ENCODE measurements around the gene TENT4A.

The TENT4A gene

GRCh38 chr5:6683241-6683640 lies 30.0 kb upstream of the TENT4A start:
- Histone ChIP-seq H3K36me3 (replicated peaks) (no peaks in the 10 kb centered on the region), H3K4me3 (no peak overlapping the region), H3K4me1 (no peaks in the 10 kb centered on the region), H3K9me3 (no peaks in the 10 kb centered on the region), H3K27me3 (ENCODE audit: low read depth) (no peaks in the 10 kb centered on the region)
- in situ Hi-C loops (cut with MboI; ENCODE audit: low sequenced_read_pairs), result no loop called here
- no peak for DNase-seq (ENCODE audit: low spot score in 2 of 2)

GRCh38 chr5:6684075-6684474 lies 29.2 kb upstream of the TENT4A start:
- Histone ChIP-seq H3K36me3 (replicated peaks) (no peaks in the 10 kb centered on the region), H3K4me1 (no peaks in the 10 kb centered on the region), H3K27me3 (ENCODE audit: low read depth) (no peaks in the 10 kb centered on the region), H3K4me3 (no peak overlapping the region), H3K9me3 (no peaks in the 10 kb centered on the region)
- no peak for DNase-seq (ENCODE audit: low spot score in 2 of 2)
- in situ Hi-C loops (cut with MboI; ENCODE audit: low sequenced_read_pairs), result no loop called here

- Histone ChIP-seq H3K36me3 (replicated peaks) (no peaks in the 10 kb centered on the region), H3K4me3 (no peak overlapping the region), H3K9me3 (no peaks in the 10 kb centered on the region), H3K27me3 (ENCODE audit: low read depth) (0 out of 2 replicates have a peak, but pooled peaks cover 2% of the 10 kb centered on the region), H3K4me1 (no peaks in the 10 kb centered on the region)
- in situ Hi-C loops (cut with MboI; ENCODE audit: low sequenced_read_pairs), result no loop called here
- DNase-seq (ENCODE audit: low spot score in 2 of 2), result no peak
Observed at GRCh38 chr5:6686501-6686900, 26.7 kb upstream of the TENT4A start.

DNA sequence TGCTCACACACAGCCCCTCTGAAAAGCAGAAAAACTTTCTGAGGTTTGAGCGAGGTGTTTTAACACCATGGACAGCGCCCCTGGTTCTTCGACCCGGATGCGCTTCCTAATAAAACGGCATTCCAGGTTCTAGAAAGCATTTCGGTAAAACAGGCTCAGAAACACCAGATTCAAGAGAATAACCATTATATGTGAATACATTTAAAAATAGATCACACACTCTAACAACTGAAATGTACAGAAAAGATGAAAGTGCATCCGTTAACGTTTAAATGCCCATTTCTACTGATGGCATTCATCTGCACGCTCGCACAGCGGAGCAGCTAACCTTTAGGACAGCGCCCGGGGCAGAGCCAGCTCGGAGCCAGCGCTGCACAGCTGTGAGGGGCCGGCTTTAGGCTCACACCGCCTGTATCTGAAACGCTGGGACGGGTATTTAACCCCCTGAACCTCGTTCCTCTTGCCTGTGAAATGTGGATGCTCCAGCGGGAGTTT lies 26.3 kb upstream of the TENT4A start:
- Histone ChIP-seq H3K4me1 (no peaks in the 10 kb centered on the region), H3K9me3 (no peaks in the 10 kb centered on the region), H3K27me3 (ENCODE audit: low read depth) (0 out of 2 replicates have a peak, but pooled peaks cover 2% of the 10 kb centered on the region), H3K36me3 (replicated peaks) (no peaks in the 10 kb centered on the region), H3K4me3 (peak overlapping the region; percentile 11)
- in situ Hi-C loops (cut with MboI; ENCODE audit: low sequenced_read_pairs), result no loop called here
- peak; percentile 21 to 59 for DNase-seq (ENCODE audit: low spot score in 2 of 2)

DNA sequence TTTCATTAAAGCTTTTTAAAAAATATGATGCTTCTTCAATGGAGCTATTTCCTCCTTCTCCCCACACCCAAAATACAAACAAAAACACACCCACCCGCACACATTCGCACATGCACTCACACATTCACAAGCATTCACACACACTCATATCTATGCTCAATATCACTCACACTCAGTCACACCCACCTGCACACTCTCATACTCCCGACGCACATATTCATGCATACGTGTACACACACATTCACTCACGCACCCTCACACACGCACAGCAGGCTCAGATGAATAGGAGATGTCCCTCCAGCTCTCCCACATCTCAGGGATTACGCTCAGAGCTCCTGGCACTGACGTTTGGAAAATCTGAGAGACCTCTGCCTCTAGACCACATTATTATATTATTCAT lies 25.7 kb upstream of the TENT4A start:
- in situ Hi-C loops (cut with MboI; ENCODE audit: low sequenced_read_pairs), result no loop called here
- Histone ChIP-seq H3K9me3 (no peaks in the 10 kb centered on the region), H3K4me1 (no peaks in the 10 kb centered on the region), H3K36me3 (replicated peaks) (no peaks in the 10 kb centered on the region), H3K27me3 (ENCODE audit: low read depth) (peaks cover 2% of the 10 kb centered on the region; the same call in 1 of the 2 replicates), H3K4me3 (no peak overlapping the region)
- no peak for DNase-seq (ENCODE audit: low spot score in 2 of 2)

- in situ Hi-C loops (cut with MboI; ENCODE audit: low sequenced_read_pairs), result no loop called here
- H3K4me1 ChIP-seq, result no peaks in the 10 kb centered on the region
- no peaks in the 10 kb centered on the region for H3K36me3 ChIP-seq (replicated peaks)
- no peaks in the 10 kb centered on the region for H3K9me3 ChIP-seq
- H3K4me3 ChIP-seq, result no peak overlapping the region
- H3K27me3 ChIP-seq (ENCODE audit: low read depth), result peaks cover 19% of the 10 kb centered on the region
- DNase-seq (ENCODE audit: low spot score in 2 of 2), result no peak
Observed at GRCh38 chr5:6692906-6693305, 20.3 kb upstream of the TENT4A start.

DNA sequence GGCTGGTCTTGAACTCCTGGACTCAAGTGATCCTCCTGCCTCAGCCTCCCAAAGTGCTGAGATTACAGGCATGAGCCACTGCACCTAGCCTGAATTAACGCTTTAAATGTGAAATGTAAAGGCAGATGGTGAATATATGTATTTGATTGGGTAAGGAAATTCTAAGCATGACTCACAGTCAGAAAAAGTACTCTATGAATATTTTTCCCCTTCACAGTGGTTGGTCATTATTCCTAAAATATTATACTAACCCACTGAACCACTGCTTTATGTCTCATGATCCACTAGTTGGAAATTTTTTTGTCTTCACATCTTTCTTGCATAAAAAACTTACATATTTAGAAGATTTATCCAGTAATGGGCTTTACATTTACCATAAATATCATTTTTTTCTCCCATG lies 14.5 kb upstream of the TENT4A start:
- H3K27me3 ChIP-seq (ENCODE audit: low read depth), result peaks cover 15% of the 10 kb centered on the region
- H3K4me1 ChIP-seq, result no peaks in the 10 kb centered on the region; the same call in 1 of the 2 replicates
- no peaks in the 10 kb centered on the region for H3K9me3 ChIP-seq
- no peak for DNase-seq (ENCODE audit: low spot score in 2 of 2)
- H3K36me3 ChIP-seq (replicated peaks), result no peaks in the 10 kb centered on the region
- in situ Hi-C loops (cut with MboI; ENCODE audit: low sequenced_read_pairs), result no loop called here
- no peak overlapping the region for H3K4me3 ChIP-seq

GRCh38 chr5:6699357-6699756 lies 13.9 kb upstream of the TENT4A start:
- in situ Hi-C loops (cut with MboI; ENCODE audit: low sequenced_read_pairs), result no loop called here
- Histone ChIP-seq H3K4me3 (no peak overlapping the region), H3K4me1 (no peaks in the 10 kb centered on the region; the same call in 1 of the 2 replicates), H3K36me3 (replicated peaks) (no peaks in the 10 kb centered on the region), H3K27me3 (ENCODE audit: low read depth) (peaks cover 15% of the 10 kb centered on the region), H3K9me3 (no peaks in the 10 kb centered on the region)
- no peak for DNase-seq (ENCODE audit: low spot score in 2 of 2)

DNA sequence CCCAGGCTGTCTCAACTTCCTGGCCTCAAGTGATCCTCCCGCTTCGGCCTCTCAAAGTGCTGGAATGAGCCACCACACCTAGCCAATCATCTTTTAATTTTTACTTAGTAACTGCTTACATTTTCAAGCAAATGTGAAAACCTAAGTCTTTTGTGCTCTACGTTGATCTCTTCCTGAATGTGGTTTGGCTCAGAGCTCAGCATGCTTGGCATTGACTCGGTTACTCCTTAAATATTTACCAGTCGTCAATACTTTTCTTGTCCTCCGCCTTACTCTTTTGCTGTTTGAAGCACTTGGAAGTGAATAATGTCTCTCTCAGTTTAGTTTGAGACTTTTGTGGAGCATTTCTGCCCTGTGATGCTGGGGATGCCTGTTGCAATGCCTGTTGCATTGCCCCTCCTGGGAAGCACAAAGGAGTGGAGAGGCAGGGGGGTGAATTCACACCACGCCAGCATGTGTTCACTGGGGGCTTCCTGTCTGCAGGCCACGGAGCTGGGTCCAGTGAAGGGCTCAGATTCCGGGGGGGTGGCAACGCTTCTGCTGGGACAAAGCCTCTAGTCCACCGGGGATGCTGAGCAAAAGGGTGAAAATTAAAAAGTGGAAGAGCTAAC lies 13.1 kb upstream of the TENT4A start:
- H3K9me3 ChIP-seq, result no peaks in the 10 kb centered on the region
- peaks cover 15% of the 10 kb centered on the region for H3K27me3 ChIP-seq (ENCODE audit: low read depth)
- in situ Hi-C loops (cut with MboI; ENCODE audit: low sequenced_read_pairs), result no loop called here
- no peak overlapping the region for H3K4me3 ChIP-seq
- DNase-seq (ENCODE audit: low spot score in 2 of 2), result no peak
- no peaks in the 10 kb centered on the region; the same call in 1 of the 2 replicates for H3K4me1 ChIP-seq
- H3K36me3 ChIP-seq (replicated peaks), result no peaks in the 10 kb centered on the region

GRCh38 chr5:6700685-6701355 lies 12.4 kb upstream of the TENT4A start:
- H3K4me1 ChIP-seq, result no peaks in the 10 kb centered on the region; the same call in 1 of the 2 replicates
- in situ Hi-C loops (cut with MboI; ENCODE audit: low sequenced_read_pairs), result no loop called here
- H3K36me3 ChIP-seq (replicated peaks), result no peaks in the 10 kb centered on the region
- H3K27me3 ChIP-seq (ENCODE audit: low read depth), result peaks cover 15% of the 10 kb centered on the region
- H3K4me3 ChIP-seq, result no peak overlapping the region
- no peaks in the 10 kb centered on the region for H3K9me3 ChIP-seq
- no peak for DNase-seq (ENCODE audit: low spot score in 2 of 2)

GRCh38 chr5:6701491-6701890 lies 11.7 kb upstream of the TENT4A start:
- no peak overlapping the region for H3K4me3 ChIP-seq
- peaks cover 13% of the 10 kb centered on the region for H3K27me3 ChIP-seq (ENCODE audit: low read depth)
- no peaks in the 10 kb centered on the region for H3K36me3 ChIP-seq (replicated peaks)
- H3K4me1 ChIP-seq, result no peaks in the 10 kb centered on the region; the same call in 1 of the 2 replicates
- DNase-seq (ENCODE audit: low spot score in 2 of 2), result no peak
- in situ Hi-C loops (cut with MboI; ENCODE audit: low sequenced_read_pairs), result no loop called here
- H3K9me3 ChIP-seq, result no peaks in the 10 kb centered on the region

GRCh38 chr5:6702633-6703032 lies 10.6 kb upstream of the TENT4A start:
- peaks cover 3% of the 10 kb centered on the region; the same call in 1 of the 2 replicates for H3K27me3 ChIP-seq (ENCODE audit: low read depth)
- in situ Hi-C loops (cut with MboI; ENCODE audit: low sequenced_read_pairs), result no loop called here

DNA sequence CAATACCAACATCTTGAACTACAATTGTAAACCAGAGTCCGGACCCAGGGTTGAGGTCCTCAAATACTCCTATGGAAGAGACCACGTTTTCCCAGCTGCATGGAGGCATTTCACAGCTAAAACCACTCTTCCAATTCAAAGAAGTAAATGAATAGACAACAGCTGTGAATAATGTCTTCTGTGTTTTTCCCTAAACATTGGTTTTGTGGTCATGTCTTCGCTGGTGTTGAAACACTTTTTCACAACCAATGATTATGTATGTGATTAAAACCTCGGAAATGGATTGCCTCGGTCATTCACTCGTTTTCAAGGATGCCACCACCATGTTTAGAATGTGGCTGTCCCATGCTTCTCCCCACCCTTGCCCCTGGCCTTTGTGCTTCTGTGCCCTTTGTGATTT lies 9.4 kb upstream of the TENT4A start:
- Histone ChIP-seq H3K36me3 (replicated peaks) (no peaks in the 10 kb centered on the region), H3K27me3 (ENCODE audit: low read depth) (no peaks in the 10 kb centered on the region), H3K4me1 (no peaks in the 10 kb centered on the region; the same call in 1 of the 2 replicates), H3K9me3 (no peaks in the 10 kb centered on the region), H3K4me3 (no peak overlapping the region)
- in situ Hi-C loops (cut with MboI; ENCODE audit: low sequenced_read_pairs), result no loop called here
- DNase-seq (ENCODE audit: low spot score in 2 of 2), result no peak

More at GRCh38 chr5:6702633-6703032, 10.6 kb upstream of the TENT4A start:
- no peaks in the 10 kb centered on the region for H3K9me3 ChIP-seq
- H3K4me3 ChIP-seq, result no peak overlapping the region
- H3K36me3 ChIP-seq (replicated peaks), result no peaks in the 10 kb centered on the region
- DNase-seq (ENCODE audit: low spot score in 2 of 2), result no peak
- no peaks in the 10 kb centered on the region; the same call in 1 of the 2 replicates for H3K4me1 ChIP-seq

GRCh38 chr5:6704361-6704851 lies 8.8 kb upstream of the TENT4A start:
- no peaks in the 10 kb centered on the region for H3K36me3 ChIP-seq (replicated peaks)
- no peak for DNase-seq (ENCODE audit: low spot score in 2 of 2)
- in situ Hi-C loops (cut with MboI; ENCODE audit: low sequenced_read_pairs), result no loop called here
- no peak overlapping the region for H3K4me3 ChIP-seq
- H3K27me3 ChIP-seq (ENCODE audit: low read depth), result no peaks in the 10 kb centered on the region
- H3K4me1 ChIP-seq, result no peaks in the 10 kb centered on the region; the same call in 1 of the 2 replicates
- H3K9me3 ChIP-seq, result no peaks in the 10 kb centered on the region
